Heart right ventricle (tissue), 16 donors: ENCODE measurements around the gene CYBA. TPM values are rescaled to one million over a fixed set of nuclear protein-coding genes. Genes with fewer than 3 reads are reported as not detected.

Source experiments
- ATAC-seq, 8 donors: fragments of 200-7000 bp; cut with Tn5 transposase; one replicate each; pipeline ENCODE4 v1.9.1; 2020; ENCODE audit warnings: mild to moderate bottlenecking in 8 of 8, moderate library complexity in 8 of 8, moderate number of reproducible peaks in 1 of 8
- DNase-seq, 2 donors: peaks; one replicate each; pipeline ENCODE4 v3.0.0-alpha.2; 2020
- H3K27ac ChIP-seq, 10 donors: fragments of 200-600 bp; sonication (generic) in 2 of 10; one replicate each; pipeline versions ENCODE4 v1.5.0 to v1.8.0; 2020 to 2022; ENCODE audit warnings: mild to moderate bottlenecking in 3 of 10
- H3K27me3 ChIP-seq, 7 donors: fragments of 200-600 bp; one replicate each; pipeline ENCODE4 v1.8.0; 2021 to 2022; ENCODE audit warnings: mild to moderate bottlenecking in 2 of 7
- H3K36me3 ChIP-seq, 9 donors: fragments of 200-600 bp; sonication (generic) in 1 of 9; one replicate each; pipeline versions ENCODE4 v1.5.0 to v1.8.0; 2020 to 2022; ENCODE audit warnings: mild to moderate bottlenecking in 2 of 9
- H3K4me1 ChIP-seq, 9 donors: fragments of 200-600 bp; sonication (generic) in 1 of 9; one replicate each; pipeline versions ENCODE4 v1.5.0 to v1.8.0; 2020 to 2022; ENCODE audit warnings: mild to moderate bottlenecking in 4 of 9
- H3K4me3 ChIP-seq, 10 donors: fragments of 200-600 bp; sonication (generic) in 2 of 10; one replicate each; pipeline versions ENCODE4 v1.5.0 to v1.8.0; 2020 to 2022; ENCODE audit warnings: mild to moderate bottlenecking in 7 of 10, moderate library complexity in 2 of 10
- H3K9me3 ChIP-seq, 11 donors: fragments of 200-600 bp in 10 of 11; sonication (generic) in 2 of 11; one replicate each; pipeline versions ENCODE4 v1.5.0 to v1.8.0; 2013 to 2022; ENCODE audit warnings: mild to moderate bottlenecking in 2 of 11, control low read depth in 1 of 11, moderate library complexity in 1 of 11
- CTCF ChIP-seq, 9 donors: fragments of 200-600 bp; sonication (generic) in 2 of 9; IDR thresholded peaks; one replicate each; pipeline versions ENCODE4 v1.5.0 to v1.8.0; 2021 to 2022; ENCODE audit warnings: antibody characterized with exemption in 9 of 9, mild to moderate bottlenecking in 5 of 9, moderate library complexity in 1 of 9
- WGBS, 2 donors: extraction: QIAGEN DNeasy Blood & Tissue Kit; methylation state at CpG; one replicate each; pipeline ENCODE4 v1.1.7; 2013; ENCODE audit warnings: inconsistent platforms in 1 of 2; 5-methylcytosine and 5-hydroxymethylcytosine counted together
- intact Hi-C, 10 donors: fragments of 100-400 bp; cut with DNase I; formaldehyde crosslinking; loops; one replicate each; pipeline versions ENCODE4 v1.11.1 to v1.14.2; 2022
- polyA plus RNA-seq, 2 donors: library from polyadenylated mRNA; stranded (reverse); fragments of 200-250 nt; gene quantifications; one replicate each; pipeline ENCODE4 v1.2.3, GENCODE V29; 2013
- total RNA-seq, 10 donors: library from RNA; stranded (reverse); fragmentation: NEBNext Ultra II Directional in 3 of 10; extraction: Animal tissue kit (Norgen Biotek cat#: 25700) in 3 of 10; gene quantifications; one replicate each; pipeline versions ENCODE4 v1.2.1 to v1.2.4, GENCODE V29; 2021 to 2023
- donor health status: Arrhythmogenic right ventricular cardiomyopathy.
- donor health status: ischemic (EF 13 %, LVEDD 7.1; RV severe dilation, severe dysfunction).
- donor health status: healthy with polysubstance abuse.
- donor health status: DM: no; HTN: yes; CAD: no.
- donor health status: DM: no; HTN: no; CAD: no.
- donor health status: ischemic (EF 25% LVEDD 6.9; RV normal size, moderate dysfunction).
- donor health status: ischemic (EF 25% LVEDD 5.7; RV mildly dilated, moderate dysfunction).
- donor health status: healthy.
- donor health status: DM: yes; HTN: yes; CAD: no.
- donor health status: Ischemic cardiomyopathy.
- donor health status: ischemic (EF 35%, LVEDD 5.7; RV mildly dilated, moderate dysfunction).
- donor health status: nonischemic (EF 11% LVEDD 7.7; RV severe dilation, severe dysfunction).
- donor health status: DM: yes; HTN: yes; CAD: no.
- donor health status: PGD.
- donor health status: ischemic (EF 29% LVEDD 5.4; RV normal size, mild dysfunction).
- donor health status: nonischemic (EF 23%, LVEDD 6.1; RV moderate dilation, normal function).

The CYBA gene
- total and polyA plus RNA-seq, 12 donors, result 13.0 to 117 (median 33.6) TPM

GRCh38 chr16:88655053-88655732 is 4.3 kb upstream of the CYBA start:
- Histone ChIP-seq H3K36me3 (peaks cover 0 to 58% (median 14%) of the 10 kb centered on the region in 9 donors), H3K27ac (no peak overlapping the region), H3K9me3 (no peaks in the 10 kb centered on the region), H3K27me3 (no peaks in the 10 kb centered on the region), H3K4me3 (no peak overlapping the region), H3K4me1 (peaks cover 10 to 21% (median 16%) of the 10 kb centered on the region in 9 donors)
- intact Hi-C loops, result no loop called here
- no peak for DNase-seq
- TF ChIP-seq CTCF (IDR thresholded peaks at IDR 0.05), result no peak
- WGBS, 2 donors, result 97% methylated on average over 50 of the region's 50 CpGs
- ATAC-seq, result no peak

- DNase-seq (no peak), ATAC-seq (no peak)
- TF ChIP-seq CTCF (IDR thresholded peaks at IDR 0.05), result no peak
- H3K9me3 ChIP-seq, result no peaks in the 10 kb centered on the region
- intact Hi-C loops, result no loop called here
- H3K27ac ChIP-seq, result no peak overlapping the region
- H3K4me1 ChIP-seq, result peaks cover 10 to 28% (median 23%) of the 10 kb centered on the region in 9 donors
- no peaks in the 10 kb centered on the region for H3K27me3 ChIP-seq
- peaks cover 0 to 58% (median 14%) of the 10 kb centered on the region in 9 donors for H3K36me3 ChIP-seq
- no peak overlapping the region for H3K4me3 ChIP-seq
- 87 to 91% methylated on average over 28 of the region's 28 CpGs for WGBS, 2 donors
Observed at GRCh38 chr16:88654363-88655052, 3.7 kb upstream of the CYBA start.

- ATAC-seq (no peak), DNase-seq (no peak)
- Histone ChIP-seq H3K4me1 (peaks cover 10 to 35% (median 24%) of the 10 kb centered on the region in 9 donors), H3K36me3 (peaks cover 0 to 58% (median 14%) of the 10 kb centered on the region in 9 donors), H3K9me3 (no peaks in the 10 kb centered on the region), H3K27me3 (no peaks in the 10 kb centered on the region), H3K27ac (no peak overlapping the region), H3K4me3 (no peak overlapping the region)
- intact Hi-C loops, result no loop called here
- WGBS, 2 donors, result 88 to 89% methylated on average over 32 of the region's 32 CpGs
- TF ChIP-seq CTCF (IDR thresholded peaks at IDR 0.05), result no peak
Observed at GRCh38 chr16:88653596-88654362, 2.9 kb upstream of the CYBA start.

GRCh38 chr16:88653101-88653500 is 2.2 kb upstream of the CYBA start:
- TF ChIP-seq CTCF (IDR thresholded peaks at IDR 0.05), result no peak
- Histone ChIP-seq H3K4me1 (peaks cover 10 to 42% (median 24%) of the 10 kb centered on the region in 9 donors), H3K36me3 (peaks cover 0 to 54% (median 14%) of the 10 kb centered on the region in 9 donors), H3K27ac (no peak overlapping the region), H3K4me3 (no peak overlapping the region), H3K9me3 (no peaks in the 10 kb centered on the region), H3K27me3 (no peaks in the 10 kb centered on the region)
- DNase-seq (no peak), ATAC-seq (no peak)
- intact Hi-C loops, result no loop called here
- 89 to 93% methylated on average over 13 of the region's 13 CpGs for WGBS, 2 donors
